Kidney epithelial cell (primary cell): ENCODE data around the gene HOXA4. TPM values are rescaled to one million over a fixed set of nuclear protein-coding genes. Genes with fewer than 3 reads are reported as not detected.

ENCODE experiments used
- DNase-seq: peaks from one replicate; pipeline ENCODE4 v3.0.0-alpha.2; 2010; ENCODE audit warnings: low read depth
- H3K27me3 ChIP-seq: 2 replicates; pipeline ENCODE4 v1.6.0; 2011; ENCODE audit warnings: low read length; ENCODE audit not compliant: control insufficient read depth, insufficient read depth
- H3K36me3 ChIP-seq: 2 replicates; pipeline ENCODE4 v1.5.1; 2011; ENCODE audit warnings: low read length; ENCODE audit not compliant: control insufficient read depth, insufficient read depth
- H3K4me3 ChIP-seq: 2 replicates; pipeline ENCODE4 v1.5.1; 2011; ENCODE audit warnings: low read depth, mild to moderate bottlenecking, control low read depth, low read length
- total RNA-seq: library from RNA; depleted of rRNA; stranded (reverse); fragments of >200 nt; gene quantifications from 2 replicates; pipeline ENCODE4 v1.2.3, GENCODE V29; 2015
- TF ChIP-seq, protein P1 (sequence below): IDR thresholded peaks from 2 replicates; pipeline ENCODE4 v1.5.1; 2011; ENCODE audit warnings: mild to moderate bottlenecking, moderate library complexity, low read length, control low read depth, inconsistent platforms; ENCODE audit not compliant: insufficient read depth, poor library complexity, severe bottlenecking

The HOXA4 gene
- total RNA-seq, 1 donor from 2014 or later, result 7.4 TPM

DNA sequence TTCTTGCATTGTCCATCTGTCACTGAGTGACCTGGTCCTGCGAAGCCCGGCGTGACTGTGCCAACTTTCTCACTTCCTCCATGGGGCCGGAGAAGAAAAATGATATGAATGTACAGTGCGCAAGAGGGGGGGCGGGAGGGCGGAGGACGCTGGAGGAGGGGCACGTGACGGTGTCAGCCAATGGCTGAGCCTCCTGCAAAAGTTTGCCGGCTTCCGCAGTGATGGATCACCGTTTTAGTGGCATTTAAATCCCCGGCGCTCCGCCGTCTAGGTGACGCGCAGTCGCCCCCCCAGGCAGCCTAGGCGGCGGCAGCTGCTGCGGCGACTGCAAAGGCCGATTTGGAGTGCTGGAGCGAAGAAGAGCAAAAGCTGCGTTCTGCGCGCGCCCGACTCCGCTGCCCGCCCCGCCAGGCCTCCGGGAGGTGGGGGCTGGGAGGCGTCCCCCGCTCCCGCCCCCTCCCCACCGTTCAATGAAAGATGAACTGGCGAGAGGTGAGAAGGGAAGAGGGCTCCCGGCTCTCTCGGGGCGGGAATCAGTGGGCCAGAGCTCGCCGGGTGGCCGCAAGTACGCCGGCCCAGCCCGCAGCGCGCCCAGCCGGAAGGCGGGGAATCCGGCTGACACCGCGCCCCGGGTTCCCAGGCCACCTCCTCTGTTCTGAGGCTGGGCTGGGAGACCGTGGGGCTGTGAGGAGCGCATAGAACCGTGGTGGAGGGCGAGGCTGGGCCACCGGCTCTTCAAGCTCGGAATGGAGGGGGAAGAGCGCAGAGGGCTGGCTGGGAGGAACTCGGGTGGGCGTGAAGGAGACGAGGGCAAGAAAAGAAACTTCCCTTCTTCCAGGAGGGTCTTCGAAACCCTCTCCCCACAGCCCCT, 34.4 kb downstream of the HOXA4 start, which contains the start of gene HOXA1:
Gene HOXA1 (minus strand): TSS at position 104 of the 871 bp plus-strand sequence. CDS start 88 bp downstream, at position 16.
- TF ChIP-seq, protein P1, sequence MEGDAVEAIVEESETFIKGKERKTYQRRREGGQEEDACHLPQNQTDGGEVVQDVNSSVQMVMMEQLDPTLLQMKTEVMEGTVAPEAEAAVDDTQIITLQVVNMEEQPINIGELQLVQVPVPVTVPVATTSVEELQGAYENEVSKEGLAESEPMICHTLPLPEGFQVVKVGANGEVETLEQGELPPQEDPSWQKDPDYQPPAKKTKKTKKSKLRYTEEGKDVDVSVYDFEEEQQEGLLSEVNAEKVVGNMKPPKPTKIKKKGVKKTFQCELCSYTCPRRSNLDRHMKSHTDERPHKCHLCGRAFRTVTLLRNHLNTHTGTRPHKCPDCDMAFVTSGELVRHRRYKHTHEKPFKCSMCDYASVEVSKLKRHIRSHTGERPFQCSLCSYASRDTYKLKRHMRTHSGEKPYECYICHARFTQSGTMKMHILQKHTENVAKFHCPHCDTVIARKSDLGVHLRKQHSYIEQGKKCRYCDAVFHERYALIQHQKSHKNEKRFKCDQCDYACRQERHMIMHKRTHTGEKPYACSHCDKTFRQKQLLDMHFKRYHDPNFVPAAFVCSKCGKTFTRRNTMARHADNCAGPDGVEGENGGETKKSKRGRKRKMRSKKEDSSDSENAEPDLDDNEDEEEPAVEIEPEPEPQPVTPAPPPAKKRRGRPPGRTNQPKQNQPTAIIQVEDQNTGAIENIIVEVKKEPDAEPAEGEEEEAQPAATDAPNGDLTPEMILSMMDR, result no peak
- no peak for DNase-seq
- Histone ChIP-seq H3K36me3 (no peaks in the 10 kb centered on the region), H3K27me3 (no peaks in the 10 kb centered on the region), H3K4me3 (peak within 1 kb of the TSS; percentile 90)

DNA sequence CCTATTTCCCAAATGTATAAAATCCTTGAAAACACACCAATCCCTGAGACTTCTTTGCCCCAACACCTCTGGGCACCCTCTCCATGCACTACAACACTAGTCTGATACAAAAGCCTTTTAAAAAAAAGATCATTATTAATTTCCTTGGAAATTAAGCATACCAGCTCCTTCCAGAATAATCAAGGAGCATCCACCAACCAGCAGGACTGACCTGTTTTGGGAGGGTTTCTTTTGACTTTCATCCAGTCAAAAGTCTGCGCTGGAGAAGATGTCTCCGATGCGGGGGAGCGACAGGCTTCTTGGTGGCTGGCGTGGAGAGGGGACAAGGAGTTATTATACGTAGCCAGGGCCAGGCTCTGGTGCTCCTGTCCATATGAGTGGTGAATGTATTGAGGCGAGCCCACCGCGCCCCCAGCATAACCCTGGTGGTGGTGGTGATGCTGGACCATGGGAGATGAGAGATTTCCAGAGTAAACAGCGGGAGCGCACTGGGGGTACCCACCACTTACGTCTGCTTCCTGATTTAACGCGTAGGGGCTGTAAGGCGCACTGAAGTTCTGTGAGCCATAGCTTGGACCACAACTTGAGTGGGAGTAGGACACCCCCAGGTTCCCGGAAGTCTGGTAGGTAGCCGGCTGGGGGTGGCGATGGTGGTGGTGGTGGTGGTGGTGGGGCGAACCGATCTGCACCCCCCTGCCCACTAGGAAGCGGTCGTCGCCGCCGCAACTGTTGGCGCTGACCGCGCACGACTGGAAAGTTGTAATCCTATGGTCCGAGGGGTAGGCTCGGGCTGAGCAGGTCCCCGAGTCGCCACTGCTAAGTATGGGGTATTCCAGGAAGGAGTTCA, 35.3 kb downstream of the HOXA4 start:
- Histone ChIP-seq H3K27me3 (no peaks in the 10 kb centered on the region), H3K36me3 (no peaks in the 10 kb centered on the region), H3K4me3 (peak overlapping the region; percentile 90)
- no peak for DNase-seq
- TF ChIP-seq, protein P1, result no peak

DNA sequence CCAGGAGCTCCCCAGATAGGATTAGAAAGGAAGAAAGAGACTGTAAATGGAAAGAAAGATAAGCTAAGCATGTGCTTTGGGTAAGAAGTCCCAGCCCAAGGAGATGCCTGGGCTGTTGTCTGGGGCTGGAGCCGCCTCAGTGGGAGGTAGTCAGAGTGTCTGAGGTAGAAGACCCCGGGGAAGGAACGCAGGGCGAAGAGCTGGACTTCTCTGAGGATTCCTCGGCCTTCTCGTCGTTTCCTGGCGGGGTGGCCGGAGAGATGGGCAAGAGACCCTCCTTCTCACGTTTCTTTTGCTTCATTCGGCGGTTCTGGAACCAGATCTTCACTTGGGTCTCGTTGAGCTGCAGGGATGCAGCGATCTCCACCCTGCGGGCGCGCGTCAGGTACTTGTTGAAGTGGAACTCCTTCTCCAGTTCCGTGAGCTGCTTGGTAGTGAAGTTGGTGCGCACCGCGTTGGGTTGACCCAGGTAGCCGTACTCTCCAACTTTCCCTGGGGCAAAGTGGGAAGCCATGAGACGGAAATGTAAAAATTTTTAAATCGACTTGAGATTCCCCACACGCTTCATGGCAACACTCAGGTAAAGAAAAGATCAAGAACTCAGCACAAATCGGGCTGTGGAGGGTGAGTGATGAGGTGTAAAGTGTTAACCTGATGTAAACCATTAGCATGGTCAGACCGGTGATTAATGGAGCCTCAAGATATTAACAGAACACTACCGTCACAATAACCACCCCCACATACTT, 36.1 kb downstream of the HOXA4 start:
- Histone ChIP-seq H3K27me3 (no peaks in the 10 kb centered on the region), H3K36me3 (no peaks in the 10 kb centered on the region), H3K4me3 (peak overlapping the region; percentile 90)
- TF ChIP-seq, protein P1, result no peak
- DNase-seq, result no peak

DNA sequence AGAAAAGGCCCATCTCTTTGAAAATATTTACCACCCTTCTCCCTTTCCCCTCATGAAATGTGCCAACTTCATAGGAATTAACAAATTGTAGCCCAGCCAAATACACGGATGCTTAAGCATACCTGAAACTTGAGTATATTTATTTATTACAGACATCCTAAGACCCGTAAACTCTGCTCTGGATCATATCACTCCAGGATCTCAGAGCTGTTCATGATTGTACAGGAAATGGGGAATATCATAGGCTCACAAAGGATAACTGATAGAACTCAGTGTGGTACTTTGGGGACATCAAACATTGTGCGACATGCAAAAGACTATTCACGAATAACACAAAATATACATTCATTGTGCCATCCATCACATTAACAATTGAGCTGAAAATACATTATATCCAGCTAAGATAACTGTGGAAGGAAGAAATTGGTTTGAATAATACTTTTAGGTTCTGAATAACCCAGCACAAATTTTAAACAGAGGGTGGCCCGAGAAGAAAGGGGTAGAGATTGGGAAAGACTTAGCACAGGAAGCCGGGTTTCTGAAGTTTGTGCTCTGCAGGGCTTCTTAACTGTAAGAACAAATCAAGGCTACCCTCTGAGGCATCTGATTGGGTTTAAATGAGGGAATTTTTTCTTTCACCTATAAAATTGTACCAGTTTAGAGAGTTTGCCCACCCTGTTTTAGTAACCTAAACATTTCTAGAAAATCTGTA, 37.2 kb downstream of the HOXA4 start:
- no peaks in the 10 kb centered on the region for H3K36me3 ChIP-seq
- TF ChIP-seq, protein P1, result no peak
- DNase-seq, result no peak
- no peak overlapping the region for H3K4me3 ChIP-seq
- H3K27me3 ChIP-seq, result peaks cover 2% of the 10 kb centered on the region

DNA sequence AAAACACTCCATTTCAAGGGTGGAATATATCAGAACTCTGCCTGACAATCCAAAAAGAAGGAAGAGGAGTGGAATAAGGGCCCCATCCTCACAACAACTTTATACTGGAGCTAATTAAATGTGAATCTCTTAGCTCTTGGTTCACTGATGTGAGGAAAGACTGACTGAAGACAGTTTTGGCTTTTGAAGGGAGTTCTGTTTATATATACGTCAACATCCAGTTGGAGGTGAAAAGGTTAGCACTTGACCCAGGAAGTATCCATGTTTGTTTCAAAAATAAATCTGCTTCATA, 37.8 kb downstream of the HOXA4 start:
- no peak overlapping the region for H3K4me3 ChIP-seq
- TF ChIP-seq, protein P1, result no peak
- H3K27me3 ChIP-seq, result peaks cover 8% of the 10 kb centered on the region
- H3K36me3 ChIP-seq, result no peaks in the 10 kb centered on the region
- DNase-seq, result no peak
